ENCODE results near the gene RHOJ. TPM values are rescaled to one million over a fixed set of nuclear protein-coding genes. Genes with fewer than 3 reads are reported as not detected.

RHOJ gene
- total RNA-seq, 1 donor from 2014 or later = not detected

DNA sequence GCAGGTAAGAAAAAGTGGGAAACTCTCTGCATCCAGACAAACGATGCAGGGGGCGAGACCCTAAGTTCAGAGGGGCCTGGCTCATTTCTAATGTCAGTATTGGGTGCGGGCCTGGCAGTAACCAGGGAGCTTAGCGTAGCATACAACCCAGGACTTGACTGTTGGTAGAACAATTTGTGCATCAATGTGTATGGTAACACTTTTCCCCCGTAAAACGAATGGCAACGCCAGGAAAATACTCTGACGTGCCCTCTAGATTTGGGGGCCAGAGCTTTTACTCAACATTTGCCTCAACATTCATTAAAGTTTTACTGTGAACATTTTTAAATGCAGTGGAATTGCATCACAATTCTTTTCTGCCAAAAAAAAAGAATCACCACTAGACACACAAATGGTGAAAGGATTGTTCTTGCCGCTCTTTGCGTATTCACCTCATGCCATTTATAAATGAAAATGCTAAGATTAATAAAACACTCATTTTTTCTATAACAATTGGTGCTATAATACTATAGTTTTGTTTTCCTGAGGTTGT, 867 bp downstream of the RHOJ start:
- intact Hi-C loops (cut with micrococcal nuclease) = no loop called here

DNA sequence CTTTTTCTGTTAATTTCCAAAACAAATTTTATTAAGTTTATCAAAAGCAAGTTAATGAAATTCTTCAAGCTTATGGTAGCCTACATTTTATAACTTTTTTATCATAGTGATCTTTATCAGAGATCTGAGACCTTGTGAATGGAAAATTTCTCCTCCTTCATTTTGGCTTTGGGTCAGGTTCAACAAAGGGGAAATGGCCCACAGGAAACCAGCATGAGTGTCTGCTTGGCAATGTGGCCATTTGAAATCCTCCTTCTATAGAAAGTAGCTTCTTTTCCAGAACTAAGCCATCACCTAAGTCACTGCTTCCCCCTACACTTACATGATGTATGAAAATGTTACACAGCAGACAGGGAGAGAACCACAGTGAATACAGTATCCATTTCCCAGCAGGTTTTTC, 1.6 kb downstream of the RHOJ start:
- intact Hi-C loops (cut with micrococcal nuclease) = no loop called here

DNA sequence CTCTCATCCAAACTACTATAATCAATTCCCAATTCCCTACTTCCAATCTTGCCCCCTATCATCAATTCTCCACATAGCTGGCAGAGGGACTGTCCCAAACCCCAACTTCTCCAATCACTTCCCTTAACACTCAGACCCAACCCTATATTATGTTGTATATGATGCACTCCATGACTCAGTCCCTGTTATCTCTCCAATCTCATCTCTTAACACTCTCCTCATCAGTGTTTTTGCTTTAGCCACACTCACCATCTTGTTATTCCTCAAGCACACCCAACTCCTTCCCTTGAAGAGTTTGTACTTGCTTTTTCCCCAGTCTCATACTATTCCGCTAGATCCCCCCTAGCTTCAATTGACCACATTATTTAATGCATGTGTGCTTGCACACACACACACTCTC, 4.9 kb downstream of the RHOJ start:
- intact Hi-C loops (cut with micrococcal nuclease) = no loop called here

DNA sequence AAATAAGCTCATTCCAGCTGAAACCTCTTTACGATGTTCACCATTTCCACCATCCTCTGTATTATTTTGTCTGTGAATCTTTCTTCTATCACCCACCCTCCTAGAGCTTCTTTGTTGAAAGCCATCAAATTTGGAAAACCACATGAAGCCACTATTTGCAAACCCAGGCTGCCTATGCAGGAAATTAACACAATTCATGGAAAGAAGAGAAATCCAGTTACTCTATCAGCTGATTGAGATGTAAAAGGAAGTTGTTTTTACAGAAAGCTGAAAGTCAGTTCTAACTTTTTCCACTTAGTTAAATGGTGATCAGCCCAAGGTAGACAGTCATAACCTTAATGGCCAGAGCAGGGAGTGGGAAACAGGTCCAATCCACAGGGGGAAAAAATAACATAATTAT, 6.6 kb downstream of the RHOJ start:
- intact Hi-C loops (cut with micrococcal nuclease) = no loop called here

DNA sequence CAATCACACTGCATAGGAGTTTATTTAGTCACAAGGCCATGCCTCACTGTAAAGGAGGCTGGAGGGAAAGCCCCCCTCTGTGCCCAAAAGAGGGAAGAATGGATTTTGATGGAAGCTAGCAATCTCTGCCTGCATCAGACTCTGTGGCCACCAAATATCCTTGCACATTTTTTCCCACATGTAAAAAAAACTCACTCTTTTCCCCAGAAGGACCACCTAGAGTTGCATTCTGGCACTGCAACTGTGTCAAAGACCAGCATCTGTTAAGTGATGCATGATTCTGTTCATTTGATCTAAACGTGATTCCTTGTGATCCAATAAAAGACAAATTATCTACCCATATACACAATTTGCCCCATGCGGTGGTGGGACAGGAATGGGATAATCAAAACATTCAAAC, 8.0 kb downstream of the RHOJ start:
- intact Hi-C loops (cut with micrococcal nuclease) = no loop called here

DNA sequence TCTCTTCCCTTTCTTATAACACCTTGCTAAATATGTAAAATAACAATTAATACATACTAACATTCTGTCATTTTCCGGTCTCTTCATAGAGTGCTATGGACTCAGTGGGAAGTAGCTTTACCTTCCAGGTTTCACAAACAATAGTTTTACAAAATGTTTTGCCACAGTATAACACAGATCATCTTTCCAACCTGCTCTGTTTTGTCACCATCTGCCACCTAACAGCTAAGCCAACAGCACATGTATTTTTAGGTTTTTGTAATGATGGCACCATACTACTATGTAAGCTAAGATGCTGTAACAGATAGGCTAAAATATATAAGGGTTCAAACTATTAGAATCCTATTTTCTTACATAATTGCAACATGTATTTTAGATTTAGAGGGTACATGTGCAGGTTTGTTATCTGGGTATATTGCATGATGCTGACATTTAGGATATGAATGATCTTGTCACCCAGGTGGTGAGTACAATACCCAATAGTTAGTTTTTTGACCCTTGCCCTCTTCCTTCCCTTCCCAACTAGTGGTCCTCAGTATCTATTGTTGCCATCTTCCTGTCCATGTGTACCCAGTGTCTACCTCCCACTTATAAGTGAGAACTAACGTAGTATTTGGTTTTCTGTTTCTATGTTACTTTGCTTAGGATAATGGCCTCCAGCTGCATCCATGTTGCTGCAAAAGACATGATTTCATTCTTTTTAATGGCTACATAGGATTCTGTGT, 8.7 kb downstream of the RHOJ start:
- intact Hi-C loops (cut with micrococcal nuclease) = no loop called here

DNA sequence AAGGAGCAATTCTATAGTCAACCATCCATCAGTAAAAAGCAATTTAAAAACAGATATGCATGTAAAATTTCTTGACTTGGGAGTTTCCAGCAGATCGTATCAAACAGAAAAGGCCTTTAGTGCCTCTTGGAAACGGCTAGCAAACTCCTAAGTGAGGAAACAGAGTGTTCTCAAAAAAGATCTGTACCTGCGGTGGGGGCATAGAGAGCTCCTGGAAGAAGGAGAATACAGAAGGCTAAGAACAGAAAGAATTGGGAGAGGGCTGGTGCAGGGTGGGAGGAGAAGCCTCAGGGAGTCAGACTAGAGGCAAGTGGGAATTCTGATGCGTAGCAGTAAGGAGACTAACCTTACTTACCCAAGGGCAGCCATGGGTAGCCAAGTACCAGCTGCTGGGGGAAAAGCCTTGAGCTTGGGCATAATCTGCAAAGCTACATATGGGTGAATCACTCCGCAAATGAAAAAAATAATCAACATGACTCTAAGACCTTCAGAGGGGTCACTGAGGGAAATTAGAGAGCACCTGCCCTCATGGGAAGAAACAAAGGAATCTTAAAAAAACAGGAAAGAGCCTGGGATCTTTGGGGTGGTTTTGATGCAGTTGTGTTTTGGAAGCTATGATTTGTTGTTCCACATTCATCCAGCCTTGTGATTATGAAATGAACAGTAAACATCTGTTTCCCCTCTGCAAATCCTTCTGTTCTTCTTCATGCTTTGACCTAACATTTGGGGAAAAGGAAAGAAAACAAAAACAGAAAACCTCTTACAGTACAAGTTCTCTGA, 10.4 kb downstream of the RHOJ start:
- intact Hi-C loops (cut with micrococcal nuclease) = no loop called here

DNA sequence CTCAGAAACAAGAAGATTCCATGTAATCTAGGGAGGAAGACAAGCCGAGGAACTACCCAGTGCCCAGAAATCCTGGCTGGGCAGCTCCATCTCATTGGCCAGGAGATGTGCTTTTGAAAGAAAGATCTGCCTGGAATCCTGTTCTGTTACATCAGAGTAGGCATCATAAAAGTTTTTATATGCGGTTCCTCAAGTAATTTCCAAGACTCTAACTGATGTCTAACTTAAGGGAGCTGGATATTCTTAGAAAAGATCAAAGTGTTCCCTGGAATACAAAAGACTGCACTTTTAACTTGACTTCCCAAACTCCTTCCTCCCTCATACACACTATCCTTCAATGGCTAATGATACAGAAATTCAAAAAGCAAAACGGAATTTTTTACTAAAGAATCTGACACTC, 16.3 kb downstream of the RHOJ start:
- intact Hi-C loops (cut with micrococcal nuclease) = no loop called here

DNA sequence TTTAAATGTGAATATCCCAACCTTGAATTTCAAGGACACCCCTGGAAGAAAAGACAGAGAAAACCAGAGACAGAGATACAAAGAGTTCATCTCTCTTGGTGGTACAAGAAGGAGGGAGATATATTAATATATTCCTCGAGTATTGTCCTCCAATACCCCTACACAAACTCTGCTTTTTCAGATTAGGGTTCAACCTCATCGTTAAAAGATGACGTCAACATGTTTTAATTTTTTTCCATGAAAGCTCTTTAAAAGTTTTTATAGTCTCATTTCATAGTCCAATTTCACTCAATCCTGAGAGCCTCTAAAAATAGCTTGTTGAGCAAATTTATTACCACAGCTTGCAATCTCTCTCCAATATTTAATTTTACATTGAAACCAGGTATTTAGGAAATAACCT, 19.4 kb downstream of the RHOJ start:
- intact Hi-C loops (cut with micrococcal nuclease) = no loop called here

DNA sequence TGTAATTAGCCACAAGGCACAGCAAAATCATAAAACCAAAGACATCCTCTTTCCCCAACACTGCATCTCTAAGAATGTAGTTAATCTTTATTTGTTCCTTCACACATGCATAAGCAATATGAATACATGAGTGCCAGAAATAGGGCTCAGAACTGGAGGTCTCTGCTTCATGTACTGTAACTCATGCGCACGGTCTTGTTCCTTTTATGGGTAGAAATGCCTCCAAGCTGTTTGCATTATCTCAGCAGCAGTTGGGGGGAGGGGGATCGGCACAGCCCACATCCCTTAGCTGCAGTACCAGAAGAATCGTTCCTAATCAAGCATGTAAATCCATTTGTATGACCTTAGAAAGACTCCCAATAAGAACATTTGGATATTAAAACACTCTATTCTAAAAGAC, 20.0 kb downstream of the RHOJ start:
- intact Hi-C loops (cut with micrococcal nuclease) = no loop called here

DNA sequence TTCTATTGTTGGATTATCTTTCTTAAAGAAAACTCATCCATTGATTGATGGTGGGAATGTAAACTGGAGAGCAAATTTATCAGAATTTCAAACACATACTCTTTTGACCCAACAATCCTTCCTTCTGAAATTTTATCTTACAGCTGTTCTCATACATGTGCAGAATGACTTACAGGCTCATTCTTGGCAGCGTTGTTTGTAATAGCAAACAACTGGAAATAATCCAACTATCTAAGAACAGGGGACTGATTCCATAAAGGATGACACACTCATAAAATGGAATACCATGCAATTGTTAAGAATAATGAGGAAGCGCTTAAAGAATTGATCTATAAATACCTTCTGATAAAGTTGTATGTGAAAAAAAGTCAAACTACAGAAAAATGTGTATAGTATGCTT, 24.0 kb downstream of the RHOJ start:
- intact Hi-C loops (cut with micrococcal nuclease) = no loop called here

DNA sequence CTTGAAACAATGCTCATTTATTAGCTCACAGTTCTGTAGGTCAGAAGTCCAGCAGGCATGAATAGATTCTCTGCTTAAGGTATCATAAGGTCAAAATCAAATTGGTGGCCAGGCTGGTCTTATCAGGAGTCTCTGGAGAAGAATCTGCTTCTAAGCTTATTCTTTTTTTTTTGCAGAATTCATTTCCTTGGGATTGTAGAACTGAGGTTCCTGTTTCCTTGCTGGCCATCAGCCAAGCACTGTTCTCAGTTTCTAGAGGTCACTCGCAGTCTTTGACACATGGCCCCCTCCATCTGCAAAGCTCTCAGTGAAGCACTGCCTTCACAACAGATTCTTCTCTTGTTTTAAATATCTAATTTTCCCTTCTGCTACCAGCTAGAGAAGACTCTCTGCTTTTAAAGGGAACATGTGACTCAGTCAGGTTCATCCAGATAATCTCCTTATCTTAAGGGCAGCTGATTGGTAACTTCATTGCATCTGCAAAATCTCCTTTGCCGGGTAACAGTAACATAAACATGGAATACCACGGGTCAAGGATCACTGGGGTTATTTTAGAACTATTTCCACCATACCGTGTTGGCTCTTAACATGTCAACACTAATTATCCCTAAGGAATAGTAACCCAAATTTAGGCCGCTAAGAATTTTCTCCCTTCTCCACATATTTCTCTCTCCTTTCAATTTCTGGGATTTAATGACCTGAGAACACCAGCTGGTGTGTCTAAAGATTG, 25.3 kb downstream of the RHOJ start:
- intact Hi-C loops (cut with micrococcal nuclease) = no loop called here

DNA sequence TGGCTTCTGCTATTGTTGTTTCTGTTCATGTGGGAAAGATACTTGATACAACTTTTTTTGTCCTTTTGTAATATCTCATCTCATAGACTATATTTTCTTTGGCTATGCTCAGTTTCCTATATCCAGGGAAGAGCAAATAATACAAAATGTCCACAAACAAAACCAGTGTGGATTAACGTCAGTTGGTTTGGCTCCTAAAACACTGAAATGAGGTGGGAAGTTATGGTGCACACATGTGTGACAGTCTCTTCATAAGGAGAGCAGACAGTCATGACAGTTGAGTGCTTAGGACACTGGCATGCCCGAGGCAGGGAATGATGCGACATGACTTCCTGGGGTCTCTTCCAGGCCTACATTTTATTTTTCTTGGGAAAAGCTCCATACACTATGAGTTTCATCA, 27.5 kb downstream of the RHOJ start:
- intact Hi-C loops (cut with micrococcal nuclease) = no loop called here

DNA sequence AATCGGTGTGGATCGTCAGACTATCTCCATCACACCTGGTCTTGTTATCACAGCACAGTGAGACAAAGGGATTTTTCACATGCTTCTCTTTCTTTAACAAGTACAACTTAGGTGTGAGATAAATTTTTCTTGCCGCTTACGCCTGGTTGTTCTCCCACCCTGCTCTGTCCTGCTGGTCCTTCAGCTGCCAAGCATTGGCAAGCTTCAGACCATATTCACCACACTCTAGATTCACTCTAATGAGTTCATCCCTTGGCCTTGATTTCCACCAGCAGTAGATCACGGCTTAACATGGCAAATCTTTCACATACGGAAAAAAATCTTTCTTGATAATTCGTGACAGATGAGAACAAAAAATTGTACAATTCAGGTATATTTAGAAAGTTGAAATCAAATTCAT, 33.5 kb downstream of the RHOJ start:
- intact Hi-C loops (cut with micrococcal nuclease) = no loop called here

DNA sequence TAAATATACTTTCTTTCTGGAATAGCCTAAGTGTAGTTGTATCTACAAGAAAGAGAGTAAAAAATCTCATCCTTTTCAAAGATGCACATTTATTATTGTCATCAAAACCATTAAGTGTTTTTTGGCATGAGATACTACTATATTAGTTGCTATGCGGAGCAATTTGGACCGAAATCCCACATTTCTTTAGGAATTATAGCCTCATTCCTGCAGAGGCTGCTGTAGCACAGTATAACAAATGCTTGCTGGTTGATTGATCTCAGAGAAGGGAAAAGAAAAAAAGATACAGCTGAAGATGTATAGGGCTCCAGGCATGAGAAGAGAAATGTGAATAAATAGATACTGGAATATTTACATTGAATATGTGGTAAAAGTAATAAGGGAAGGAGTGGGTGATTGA, 36.0 kb downstream of the RHOJ start:
- intact Hi-C loops (cut with micrococcal nuclease) = no loop called here

DNA sequence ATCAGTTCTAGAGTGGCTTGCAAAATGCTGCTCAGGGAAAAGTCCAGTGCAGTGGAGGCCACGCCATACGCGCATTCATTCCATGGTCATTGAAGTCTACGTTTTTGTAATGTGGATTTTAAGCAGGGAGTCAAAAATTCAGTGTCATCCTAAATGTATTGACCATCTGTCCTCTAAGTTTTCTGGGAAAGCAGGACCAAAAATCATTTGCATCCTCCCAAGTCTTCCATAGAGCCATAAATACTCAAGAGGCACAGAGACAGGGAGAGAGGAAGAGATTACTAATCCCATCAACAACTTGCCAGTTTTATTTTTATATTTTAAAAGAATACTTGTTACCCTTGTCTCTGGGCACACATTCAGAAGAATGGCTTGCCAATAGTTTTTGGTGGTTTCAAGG, 36.9 kb downstream of the RHOJ start:
- intact Hi-C loops (cut with micrococcal nuclease) = no loop called here

DNA sequence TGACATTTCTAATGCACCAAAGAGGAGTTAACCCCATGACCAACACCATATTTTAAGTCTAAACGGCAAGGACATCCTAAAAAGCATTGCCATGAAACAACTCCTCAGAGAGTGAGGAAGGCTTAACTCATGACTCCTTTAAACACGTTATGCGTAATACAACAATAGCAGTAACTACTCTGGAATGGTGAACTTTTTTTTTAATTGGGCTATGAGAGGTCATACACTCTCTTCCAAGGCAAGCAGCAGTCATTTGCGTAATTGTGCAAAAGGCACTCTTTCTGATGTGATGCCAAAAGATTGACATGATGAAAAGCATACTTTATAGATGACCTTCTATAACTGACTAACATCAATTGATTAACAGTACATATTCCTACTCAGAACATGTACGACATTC, 39.4 kb downstream of the RHOJ start:
- intact Hi-C loops (cut with micrococcal nuclease) = no loop called here

DNA sequence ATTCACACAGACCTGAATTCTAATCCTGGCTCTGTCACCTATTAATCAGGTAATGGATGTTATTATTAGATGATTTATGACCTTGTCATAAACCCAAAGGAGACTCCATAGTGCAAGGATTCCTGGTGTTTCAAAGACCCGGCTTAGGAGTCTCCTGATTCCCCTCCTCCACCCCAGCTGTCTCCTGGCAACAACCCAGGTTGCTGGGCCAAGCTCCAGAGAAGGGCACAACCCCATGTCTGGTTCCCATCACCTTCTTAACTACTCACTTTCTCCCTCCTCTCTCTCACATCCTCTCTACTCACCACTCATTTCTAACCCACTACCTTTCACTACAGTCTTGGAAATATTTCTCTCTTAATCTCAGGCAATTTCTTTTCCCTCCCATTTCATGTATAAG, 41.6 kb downstream of the RHOJ start:
- intact Hi-C loops (cut with micrococcal nuclease) = no loop called here

DNA sequence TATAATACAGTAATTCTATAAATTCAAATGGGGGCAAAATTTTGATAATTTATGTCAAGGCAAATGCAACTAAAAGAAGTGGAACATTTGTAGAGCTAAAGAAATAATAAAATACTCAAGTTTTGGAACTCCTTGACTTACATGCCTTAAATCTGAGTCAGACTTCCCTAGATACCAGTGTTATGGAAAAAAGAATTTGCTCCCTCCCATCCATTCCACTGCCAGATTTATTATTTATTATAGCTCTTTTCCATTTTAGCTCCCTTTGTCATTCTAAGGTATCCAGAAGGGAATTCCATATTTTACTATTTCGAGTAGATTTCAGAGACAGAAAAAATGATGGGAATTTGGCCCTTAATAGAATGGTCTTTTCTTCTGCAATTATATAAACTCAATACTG, 44.0 kb downstream of the RHOJ start:
- intact Hi-C loops (cut with micrococcal nuclease) = no loop called here

DNA sequence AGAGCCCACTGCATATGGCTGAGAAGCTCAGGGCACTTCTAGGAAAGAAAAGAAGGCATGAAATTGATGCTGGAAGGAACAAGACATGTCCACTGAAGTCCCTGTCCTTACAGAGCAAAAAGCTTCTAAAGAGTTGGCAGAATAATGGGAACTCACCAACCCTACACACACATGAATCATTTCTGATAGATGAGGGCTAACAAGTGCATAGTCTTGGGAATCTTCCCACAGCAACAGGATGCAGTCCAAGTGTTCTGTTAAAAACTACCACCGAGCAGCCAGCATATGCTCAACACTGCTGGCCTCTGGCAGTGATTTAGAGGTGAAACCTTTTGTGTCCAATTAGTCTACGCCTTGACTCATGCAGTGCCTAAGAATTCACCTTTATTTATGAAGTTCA, 44.8 kb downstream of the RHOJ start:
- intact Hi-C loops (cut with micrococcal nuclease) = no loop called here

DNA sequence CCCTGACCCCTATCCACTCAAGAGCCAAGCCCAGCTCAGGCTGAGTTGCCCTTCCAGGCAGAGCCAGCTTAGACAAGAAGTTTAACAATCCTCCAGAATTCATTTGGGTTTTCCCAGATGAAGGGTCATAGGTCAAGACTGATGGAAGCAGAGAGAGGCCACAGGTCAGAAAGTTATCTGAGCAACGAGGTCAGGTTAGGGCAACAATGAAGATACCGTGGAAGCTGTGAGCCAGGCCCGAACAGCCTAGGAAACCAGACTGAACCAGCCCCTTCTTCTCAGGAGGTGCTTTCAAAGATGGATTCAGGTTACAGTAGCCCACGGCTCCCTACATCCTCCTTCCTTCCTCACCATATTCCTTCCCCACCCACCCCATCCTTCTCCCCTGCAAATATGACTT, 53.1 kb downstream of the RHOJ start:
- intact Hi-C loops (cut with micrococcal nuclease) = no loop called here

DNA sequence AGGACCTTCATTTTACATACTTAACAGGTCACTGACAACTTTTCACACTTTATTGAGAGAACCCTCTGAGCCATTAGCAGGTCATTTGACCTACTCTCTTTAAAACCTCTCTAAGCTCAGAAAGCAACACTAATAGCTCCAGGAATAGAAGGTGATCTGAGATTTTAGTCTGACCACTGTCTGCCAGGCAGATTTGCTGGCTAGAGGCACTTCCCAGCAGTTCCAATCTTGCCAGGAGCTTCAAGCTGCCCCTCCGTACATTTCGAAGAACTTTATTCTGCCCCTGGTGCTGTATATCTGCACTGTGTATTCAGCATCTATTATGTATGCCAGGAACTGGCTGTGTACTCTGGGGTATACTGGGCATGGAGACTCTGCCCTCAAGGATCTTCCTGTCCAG, 58.2 kb downstream of the RHOJ start:
- intact Hi-C loops (cut with micrococcal nuclease) = no loop called here

All from T-helper 2 cell treated with Interferon-gamma antibody and Interleukin-4, amounts not matched to agents 100 ng/mL and 5 ng/mL, for 36 hours (primary cell).